GM19240 (cell line): ENCODE results near the gene SS18L1.
"Not testable (repeated sequence)": the region's sequence is repeated elsewhere in the genome, so short reads cannot be mapped to it uniquely, and the experiment has no call there.

Source experiments
- DNase-seq: peaks from one replicate; pipeline ENCODE4 v3.0.0; 2011; ENCODE audit warnings: low spot score; ENCODE audit not compliant: insufficient read length

SS18L1 gene, protein sequence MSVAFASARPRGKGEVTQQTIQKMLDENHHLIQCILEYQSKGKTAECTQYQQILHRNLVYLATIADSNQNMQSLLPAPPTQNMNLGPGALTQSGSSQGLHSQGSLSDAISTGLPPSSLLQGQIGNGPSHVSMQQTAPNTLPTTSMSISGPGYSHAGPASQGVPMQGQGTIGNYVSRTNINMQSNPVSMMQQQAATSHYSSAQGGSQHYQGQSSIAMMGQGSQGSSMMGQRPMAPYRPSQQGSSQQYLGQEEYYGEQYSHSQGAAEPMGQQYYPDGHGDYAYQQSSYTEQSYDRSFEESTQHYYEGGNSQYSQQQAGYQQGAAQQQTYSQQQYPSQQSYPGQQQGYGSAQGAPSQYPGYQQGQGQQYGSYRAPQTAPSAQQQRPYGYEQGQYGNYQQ

DNA sequence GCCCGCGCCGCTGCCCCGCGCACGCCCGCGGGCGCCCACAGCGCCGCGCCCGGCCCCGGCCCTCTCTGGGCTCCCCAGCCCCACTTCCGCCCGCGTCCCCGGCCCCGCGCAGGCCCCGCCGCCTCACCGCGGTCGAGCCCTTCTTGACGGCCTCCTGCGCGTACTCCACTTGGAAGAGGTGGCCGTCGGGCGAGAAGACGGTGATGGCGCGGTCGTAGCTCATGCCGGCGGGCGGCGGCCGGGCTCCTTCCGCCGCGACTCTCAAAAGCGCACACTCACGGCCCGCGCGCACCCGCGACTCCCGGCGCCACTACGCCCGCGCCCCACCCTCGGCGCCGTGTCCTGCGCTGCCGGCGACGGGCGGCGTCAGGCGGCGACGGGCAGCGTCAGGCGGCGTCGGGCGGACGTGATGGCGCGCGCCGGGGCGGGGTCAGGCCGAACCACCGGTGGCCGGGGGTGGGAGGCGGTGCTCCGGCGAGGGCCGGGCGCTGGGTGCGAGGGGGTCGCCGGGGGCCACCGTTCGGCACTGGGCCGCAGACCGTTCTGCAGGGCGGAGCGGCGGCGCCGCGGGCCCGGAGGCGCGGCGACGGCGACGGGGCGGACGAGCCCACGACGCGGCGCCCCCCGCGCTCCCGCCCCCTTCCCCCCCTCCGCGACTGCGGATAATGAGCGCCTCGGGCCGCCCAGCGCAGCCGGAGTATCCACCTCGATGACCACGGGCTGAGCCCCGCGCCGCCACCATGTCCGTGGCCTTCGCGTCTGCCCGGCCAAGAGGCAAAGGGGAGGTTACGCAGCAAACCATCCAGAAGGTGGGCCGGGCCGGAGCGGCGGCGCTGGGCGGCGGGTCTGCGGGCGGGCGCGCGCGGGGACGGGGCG, at the start of gene SS18L1, which contains the start of gene PSMA7:
Gene SS18L1 (plus strand): TSS at position 689 of the 876 bp plus-strand sequence. CDS start 52 bp downstream, at position 741.
Gene PSMA7 (minus strand): TSS at position 314 of the 876 bp plus-strand sequence. CDS start 91 bp downstream, at position 223.
- DNase-seq, result peak; percentile 95

DNA sequence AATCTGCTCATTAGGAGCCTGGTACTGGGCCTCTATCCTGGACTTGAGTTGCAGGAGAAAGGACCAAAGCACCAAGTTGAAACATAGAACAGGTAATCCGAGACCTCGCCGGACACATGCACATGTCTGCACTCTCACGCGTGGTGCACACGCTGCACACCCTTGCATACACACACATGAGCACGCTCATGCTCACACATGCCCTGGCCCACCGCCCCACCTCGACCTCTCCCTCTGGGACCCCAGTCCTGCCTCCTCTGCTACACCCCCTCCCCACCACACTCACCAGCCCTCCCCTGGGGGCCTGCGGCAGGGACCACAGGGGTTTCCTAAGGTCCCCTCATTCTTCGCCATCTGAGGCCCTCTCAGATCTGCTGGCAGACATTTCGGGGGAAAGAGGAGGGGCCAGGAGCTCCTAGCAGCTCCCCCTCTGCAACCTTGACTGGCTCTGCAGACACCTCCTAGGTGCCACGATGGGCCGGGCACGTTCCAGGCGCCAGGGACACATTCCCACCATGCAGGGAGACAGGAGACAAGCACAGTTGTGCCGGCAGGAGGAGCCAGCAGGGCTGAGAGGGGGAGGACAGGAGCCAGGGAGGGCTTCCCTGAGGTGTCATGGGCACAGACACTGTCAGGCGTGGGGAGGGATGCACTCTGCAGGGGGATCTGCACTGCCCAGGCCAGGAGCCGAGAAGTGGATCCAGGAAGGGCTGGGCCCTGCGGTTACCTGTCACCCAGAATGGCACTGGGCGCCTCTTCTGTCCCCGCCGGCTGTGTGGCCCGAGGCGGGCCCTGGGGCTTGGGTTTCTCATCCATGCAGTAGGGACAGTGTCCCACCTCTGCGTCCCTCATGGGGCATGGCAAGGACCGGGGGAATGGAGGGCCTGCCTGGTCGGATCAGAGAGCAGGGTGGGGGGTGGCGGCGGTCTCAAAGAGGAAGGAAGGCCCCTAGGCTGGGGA, 46.9 kb upstream of the SS18L1 start:
- no peak for DNase-seq

DNA sequence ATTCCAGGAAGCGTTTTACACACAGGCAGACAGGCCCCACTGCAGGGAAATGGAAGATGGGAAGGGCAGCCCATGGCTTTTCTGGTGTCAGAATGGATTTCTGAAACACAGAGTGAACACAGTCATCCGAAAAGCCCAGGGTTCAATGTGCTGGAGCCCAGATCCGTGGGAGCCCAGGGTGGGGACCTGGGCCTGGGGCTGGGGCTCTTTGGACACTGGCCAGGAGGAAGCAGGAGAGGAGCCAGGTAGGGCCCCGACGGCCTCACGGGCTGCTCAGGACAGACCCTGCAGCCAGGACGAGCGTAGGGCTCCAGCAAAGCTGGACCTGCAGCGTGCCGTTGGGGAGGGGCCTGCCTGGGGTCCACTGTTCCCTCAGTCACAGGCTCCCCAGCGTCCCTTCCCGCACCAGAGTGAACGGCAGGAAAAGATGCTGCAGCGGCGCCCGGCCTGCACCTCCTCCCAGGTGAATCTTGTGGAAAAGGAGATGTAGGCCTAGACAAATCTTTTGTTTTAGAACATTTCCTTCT, 45.6 kb upstream of the SS18L1 start:
- DNase-seq, result no peak

DNA sequence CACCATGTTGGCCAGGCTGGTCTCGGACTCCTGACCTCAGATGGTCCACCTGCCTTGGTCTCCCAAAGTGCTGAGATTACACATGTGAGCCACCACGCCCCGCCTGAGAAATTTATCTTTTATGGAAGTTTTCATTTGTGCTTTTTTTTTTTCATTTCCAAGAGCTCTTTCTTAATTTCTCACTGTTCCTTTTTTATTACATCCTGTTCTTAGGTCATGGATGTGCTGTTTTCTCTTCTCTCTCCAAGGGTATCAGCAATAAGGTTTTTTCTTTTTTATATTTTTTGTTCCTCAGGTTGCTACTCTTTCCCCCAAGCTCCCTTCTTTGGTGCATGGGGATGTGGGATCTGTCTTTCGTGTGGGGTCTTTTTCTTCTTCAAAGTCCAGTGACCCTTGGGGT, 42.5 kb upstream of the SS18L1 start:
- no peak for DNase-seq

DNA sequence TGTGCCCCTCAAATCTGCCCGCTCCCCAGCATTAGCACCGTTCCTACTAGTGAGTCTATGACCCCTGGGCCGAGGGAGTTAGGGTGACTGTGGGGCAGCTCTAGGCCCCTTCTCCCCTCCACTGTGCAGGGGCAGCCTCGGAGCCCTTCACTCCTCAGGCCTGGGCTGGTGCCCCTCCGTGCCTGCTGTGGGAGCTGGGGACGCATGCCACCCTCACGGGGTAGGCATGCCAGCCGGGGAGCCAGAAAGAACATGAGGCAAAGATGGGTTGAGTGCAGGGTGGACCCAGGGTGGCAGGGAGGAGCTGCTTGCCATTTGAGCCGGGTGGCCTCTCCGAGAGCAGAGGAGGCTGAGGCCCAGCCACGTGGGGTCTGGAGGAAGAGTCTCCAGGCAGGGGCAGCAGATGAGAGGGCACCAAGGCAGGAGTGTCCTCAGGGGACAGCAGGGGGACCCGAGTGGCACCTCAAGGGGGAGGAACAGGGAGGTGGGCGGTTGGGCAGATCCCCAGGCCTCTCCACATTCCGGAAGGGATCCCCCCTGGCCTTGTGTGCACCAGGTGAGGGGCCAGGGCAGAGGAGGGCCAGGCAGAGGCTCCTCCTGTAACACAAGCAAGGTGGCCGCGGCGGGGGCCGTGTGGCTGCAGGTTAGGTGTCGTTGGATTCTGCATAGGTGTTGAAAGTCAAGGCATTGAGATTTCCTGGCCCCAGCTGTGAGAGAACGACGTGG, 39.9 kb upstream of the SS18L1 start:
- no peak for DNase-seq

DNA sequence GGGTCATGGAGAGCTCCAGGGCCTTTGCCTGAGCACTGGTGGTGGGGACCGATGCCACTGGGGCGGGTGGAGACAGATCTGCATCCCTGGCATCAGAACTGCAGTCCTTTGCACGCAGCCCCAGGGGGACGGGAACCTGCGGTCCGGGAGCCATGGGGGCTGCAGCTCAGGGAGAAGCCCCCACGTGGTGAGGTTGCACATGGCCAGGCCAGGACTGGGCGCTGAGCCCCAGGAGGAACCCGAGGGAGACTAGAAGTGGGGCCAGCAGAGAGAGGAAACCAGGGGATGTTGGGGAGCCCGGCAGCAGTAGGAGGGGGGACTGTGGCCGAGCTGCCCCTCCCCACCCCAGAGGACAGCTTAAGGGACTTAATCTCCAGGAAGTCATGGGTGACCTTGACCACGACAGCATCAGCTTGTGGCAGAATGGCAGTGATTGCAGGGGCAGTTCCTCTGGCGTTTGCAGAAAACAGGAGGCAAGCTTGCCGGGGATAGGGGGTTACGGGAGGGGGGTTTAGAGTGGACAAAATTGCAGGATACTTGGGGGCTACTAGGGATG, 39.3 kb upstream of the SS18L1 start:
- DNase-seq, result no peak

DNA sequence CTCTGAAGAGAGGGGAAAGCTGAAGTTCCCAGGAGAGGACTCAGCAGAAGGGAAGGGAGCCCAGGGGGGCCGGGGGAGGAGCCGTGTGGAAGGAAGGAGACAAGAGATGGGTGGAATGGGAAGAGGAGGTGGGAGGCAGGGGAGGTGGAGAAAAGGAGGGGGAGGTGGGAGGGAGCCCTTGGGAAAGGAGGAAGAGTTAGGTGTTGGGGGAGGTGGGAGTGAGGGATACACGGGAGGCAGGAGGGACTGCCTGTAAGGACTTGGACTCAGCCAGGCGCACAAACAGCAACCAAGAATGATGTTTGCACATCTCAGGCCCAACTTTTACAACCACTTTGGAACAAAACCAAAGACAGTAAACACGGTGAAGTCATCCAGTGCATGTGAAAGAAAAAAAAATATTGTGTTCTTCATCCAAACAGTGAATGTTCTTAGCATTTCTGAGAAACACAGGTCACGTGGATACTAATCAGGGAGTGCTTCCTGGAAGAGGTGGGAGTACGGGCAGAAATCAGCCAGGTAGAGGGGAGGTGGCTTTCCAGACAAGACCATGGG, 38.7 kb upstream of the SS18L1 start:
- DNase-seq, result no peak

DNA sequence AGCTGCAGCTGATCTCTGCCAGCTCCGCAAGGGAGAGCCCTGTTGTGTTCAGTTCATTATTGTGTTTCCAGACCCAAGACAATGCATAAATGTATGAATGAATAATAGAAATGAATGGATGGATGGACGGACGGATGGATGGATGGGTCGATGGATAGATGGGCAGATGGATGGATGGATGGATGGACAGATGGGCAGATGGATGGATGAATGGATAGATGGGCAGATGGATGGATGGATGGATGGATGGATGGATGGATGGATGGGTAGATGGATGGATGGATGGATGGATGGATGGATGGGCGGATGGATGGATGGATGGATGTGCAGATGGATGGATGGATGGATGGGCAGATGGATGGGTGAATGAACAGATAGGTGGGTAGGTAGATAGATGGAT, 38.0 kb upstream of the SS18L1 start:
- DNase-seq, result no peak

DNA sequence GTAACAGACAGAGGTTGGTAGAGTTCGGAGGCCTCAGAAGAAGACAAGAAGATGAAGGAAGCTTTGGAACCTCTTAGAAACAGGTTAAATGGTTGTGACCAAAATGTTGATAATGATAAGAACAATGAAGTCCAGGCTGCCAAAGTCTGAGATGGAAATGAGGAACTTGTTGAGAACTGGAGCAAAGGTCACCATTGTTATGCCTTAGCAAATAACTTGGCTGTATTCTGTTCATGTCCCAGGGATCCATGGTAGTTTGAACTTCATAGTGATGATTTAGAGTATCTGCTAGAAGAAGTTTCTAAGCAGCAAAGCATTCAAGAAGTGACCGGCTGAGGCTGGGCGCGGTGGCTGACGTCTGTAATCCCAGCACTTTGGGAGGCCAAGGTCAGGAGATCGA, 32.4 kb upstream of the SS18L1 start:
- DNase-seq, result no peak

DNA sequence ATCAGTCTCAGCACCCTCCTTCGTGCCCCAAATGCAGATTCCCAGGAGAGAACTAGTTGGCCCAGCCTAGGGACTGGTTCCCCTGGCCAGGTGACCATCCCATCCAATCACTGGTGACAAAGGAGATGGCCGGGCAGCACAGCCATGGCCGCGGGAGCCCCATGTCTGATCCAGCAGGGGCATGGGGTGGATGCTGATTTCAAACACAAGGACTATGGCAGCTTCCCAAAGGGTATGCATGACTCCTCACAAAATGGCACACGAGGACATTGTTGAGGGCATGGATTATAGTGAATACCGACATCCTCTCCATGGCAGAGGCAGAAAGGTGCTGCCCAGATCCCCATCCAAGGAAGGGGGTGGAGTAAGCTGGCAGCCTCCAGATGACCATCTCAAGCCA, 31.2 kb upstream of the SS18L1 start:
- no peak for DNase-seq

DNA sequence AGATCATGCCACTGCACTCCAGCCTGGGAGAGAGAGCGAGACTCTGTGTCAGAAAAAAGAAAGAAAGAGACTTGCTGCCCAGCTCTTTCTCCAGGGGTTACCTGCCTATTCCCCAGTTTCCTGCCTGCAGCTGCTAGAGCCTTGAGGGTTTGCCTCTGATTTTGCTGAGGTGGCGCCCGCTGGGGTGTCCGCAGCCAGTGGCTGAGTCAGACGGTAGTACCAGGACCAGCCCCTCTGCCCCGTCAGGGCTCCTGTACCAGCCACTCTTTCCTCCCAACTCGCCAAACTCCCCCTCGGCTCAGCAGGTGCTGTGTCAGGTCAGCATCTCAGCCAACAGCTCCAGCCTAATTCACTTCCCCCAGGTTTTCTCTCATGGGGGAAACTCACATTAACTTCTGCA, 28.7 kb upstream of the SS18L1 start:
- DNase-seq, result no peak

DNA sequence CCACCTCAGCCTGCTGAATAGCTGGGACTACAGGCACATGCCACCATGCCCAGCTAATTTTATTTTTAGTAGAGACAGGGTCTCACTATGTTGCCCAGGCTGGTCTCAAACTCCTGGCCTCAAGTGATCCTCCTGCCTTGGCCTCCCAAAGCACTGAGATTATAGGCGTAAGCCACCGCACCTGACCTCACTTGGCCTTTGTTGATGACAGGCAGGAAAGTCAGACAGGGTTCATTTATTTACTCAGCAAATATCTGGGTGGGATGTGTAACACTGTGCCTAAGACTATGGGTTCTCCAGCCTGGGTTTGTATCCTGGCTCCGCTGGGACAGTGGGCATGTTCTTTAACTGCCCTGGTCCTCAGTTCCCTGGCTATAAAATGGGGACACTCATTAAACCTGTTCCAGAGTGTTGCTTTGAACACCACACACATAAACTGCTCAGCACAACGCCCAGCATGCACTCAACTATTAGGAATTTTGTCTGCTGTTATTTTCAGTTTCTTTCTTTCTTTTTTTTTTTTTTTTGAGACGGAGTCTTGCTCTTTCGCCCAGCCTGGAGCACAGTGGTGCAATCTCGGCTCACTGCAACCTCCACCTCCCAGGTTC, 27.7 kb upstream of the SS18L1 start:
- DNase-seq, result not testable (repeated sequence)

DNA sequence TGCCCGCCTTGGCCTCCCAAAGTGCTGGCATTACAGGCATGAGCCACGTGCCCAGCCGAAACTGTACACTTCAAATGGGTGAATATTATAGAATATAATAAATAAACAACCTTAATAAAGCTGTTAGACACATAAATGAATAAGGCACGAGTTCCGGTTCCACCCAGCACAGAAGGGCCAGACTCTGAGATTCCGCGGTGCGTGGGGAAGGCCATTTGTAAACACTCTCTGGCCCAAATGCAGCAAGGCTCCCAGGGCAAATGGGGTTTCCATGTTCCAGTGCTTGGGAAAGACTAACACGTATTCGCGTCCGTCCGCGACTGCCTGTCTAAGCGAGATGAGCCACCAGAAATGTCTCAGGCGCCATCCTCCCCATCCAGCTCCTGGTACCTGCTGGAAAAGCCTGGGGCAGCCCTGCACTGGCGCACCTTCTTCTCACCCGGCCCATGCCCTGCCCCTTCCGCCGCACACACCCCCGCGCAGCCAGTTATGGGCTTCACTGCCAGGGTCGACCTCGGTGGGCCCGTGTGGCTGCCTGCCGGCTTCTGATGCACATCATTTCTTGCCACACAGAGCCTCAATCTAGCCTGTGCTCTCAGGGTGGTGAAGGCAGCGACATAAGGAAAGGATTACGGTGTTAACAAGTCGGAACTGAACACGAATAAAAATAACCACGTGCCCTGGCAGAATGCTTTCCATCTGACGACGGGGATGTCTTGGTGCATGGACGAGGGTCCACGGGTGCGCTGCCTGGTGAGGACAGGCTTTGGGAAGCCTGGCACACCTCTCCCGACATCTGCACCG, 26.8 kb upstream of the SS18L1 start:
- DNase-seq, result no peak

DNA sequence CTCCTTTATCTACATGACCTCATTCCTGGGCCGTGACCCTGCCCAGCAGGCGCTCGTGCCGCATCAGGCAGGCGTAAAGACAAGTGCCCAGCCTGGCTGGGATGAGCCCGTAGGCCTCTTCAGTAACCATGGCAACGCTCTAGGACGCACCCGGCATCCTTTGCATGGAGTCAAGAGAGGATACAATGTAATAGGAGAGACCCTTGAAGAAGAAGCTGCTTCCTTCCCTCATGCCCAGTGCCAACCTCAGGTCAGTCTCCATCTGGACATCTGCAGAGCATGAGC, 26.3 kb upstream of the SS18L1 start:
- no peak for DNase-seq

DNA sequence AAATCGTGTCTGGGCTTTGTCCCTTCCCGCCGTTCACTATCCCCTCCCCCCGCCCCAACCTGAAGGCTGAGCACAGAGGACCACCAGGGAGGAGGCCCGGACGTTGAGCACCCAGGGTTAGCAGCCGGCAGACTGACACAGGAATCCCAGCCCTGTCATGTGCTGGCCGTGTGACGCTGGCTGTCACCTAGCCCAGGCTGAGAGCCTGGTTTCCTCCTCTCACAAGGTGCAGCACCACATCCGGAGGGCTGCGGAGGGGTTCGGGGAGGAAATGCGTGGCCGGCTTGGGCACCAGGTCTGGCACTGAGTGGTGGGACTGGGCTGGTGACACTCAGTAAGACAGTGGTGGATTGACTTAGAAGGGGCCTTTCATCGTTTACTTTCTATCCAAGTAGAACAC, 25.9 kb upstream of the SS18L1 start:
- DNase-seq, result no peak

DNA sequence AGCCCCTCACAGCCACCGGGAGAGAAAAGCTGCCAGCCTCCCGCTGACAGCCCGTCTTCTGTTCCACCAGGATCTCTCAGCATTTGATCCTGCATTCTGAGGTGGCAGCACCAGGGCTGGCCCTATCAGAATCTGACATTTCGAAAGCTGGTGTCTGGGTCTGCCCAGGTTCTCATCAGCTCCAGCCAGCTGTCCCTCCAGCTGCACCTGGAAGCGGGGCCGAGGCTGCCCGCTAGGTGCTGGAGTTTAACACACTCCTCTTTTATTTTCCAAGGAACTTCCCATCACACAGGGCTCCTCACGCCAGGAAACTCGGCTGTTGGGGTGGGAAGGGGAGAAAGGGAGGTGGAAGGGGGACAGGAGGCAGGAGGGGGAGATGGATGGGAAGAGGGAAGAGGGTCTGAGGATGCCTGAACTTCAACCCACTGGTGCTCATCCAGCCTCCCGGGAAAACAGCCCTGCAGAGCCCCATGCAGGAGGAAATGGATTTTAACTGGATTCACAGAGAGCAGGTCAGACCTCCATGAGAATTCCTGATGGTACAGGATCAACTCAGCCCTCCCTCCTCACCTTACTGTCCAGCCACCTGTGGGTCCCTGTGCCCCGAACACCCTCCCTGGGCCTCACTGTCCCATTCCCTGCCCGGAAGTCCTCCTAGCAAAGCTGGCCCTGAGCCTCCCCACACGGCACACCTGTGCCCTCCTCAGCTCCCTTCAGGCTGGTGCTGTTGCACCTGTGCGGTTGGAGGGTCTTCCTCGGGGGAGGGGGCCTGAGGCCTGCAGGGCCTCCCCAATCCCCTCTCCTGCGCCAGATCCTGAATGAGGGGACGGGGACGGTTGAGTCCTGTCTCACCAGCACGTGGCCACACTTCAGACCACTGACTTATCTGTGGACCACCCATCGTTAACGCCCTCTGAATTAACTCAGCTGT, 25.2 kb upstream of the SS18L1 start:
- DNase-seq, result no peak

DNA sequence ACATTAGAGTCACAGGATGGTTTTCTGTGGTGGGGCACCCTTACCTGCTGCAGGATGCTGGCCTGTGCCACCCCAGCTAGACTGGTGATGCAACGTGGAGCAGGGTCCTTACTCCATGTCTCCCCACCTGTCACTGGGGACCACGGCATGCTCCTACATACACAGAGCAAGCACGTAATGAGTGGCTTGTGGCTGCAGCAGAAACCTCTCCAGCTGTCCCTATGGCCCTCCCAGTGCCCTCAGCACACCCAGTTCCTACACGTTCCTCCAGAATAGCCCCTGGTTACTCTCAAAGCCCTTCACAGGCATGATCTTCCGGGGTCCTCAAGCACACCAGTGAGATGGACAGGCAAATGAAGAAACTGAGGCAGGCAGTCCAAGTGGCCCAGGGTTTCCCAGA, 24.5 kb upstream of the SS18L1 start:
- DNase-seq, result no peak
